Choroid plexus epithelial cell (primary cell): ENCODE measurements around the gene KIF22.

Experiments
- DNase-seq: peaks from one replicate; pipeline ENCODE4 v3.0.0-alpha.2; 2010; ENCODE audit warnings: low read depth
- H3K4me3 ChIP-seq: 2 replicates; pipeline ENCODE4 v1.5.1; 2011; ENCODE audit warnings: low read depth, mild to moderate bottlenecking, control low read depth, low read length, moderate library complexity
- CTCF ChIP-seq: conservative IDR thresholded peaks from 2 replicates; pipeline ENCODE4 v1.5.1; 2011; ENCODE audit warnings: low read depth, mild to moderate bottlenecking, control low read depth, inconsistent platforms, low read length, moderate library complexity

KIF22 gene

GRCh38 chr16:29815032-29815721, 24.6 kb downstream of the KIF22 start:
- DNase-seq = peak; percentile 21
- no peak for TF ChIP-seq CTCF
- peak overlapping the region; percentile 89 for H3K4me3 ChIP-seq

GRCh38 chr16:29815793-29816693, 25.5 kb downstream of the KIF22 start, which contains the start of gene PAGR1:
Gene PAGR1 (plus strand): TSS chr16:29816152. CDS start chr16:29816526, 374 bp downstream.
- peak; percentile 100 for DNase-seq
- H3K4me3 ChIP-seq = peak within 1 kb of the TSS; percentile 89
- peak; percentile 84 for TF ChIP-seq CTCF

DNA sequence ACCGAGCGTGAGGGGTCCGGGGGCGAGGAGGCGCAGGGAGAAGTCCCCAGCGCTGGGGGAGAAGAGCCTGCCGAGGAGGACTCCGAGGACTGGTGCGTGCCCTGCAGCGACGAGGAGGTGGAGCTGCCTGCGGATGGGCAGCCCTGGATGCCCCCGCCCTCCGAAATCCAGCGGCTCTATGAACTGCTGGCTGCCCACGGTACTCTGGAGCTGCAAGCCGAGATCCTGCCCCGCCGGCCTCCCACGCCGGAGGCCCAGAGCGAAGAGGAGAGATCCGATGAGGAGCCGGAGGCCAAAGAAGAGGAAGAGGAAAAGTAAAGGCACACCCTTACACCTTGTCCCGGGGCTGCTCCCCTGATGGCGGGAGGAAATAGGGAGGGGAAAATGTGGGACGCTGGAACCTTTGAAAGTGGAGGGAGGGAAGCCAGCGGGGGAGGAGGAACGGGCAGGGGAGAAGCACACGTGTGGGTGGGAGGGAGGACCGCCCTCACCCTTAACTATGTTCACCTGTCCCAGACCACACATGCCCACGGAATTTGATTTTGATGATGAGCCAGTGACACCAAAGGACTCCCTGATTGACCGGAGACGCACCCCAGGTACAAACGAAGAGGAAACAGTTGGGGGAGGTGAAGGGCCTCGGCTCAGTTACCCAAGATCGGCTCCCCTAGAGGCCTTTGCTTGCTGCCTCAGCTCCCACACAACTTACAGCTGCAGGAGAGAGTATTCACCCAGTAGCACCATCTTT, 26.3 kb downstream of the KIF22 start:
- H3K4me3 ChIP-seq = peak overlapping the region; percentile 89
- peak; percentile 35 for TF ChIP-seq CTCF
- DNase-seq = peak; percentile 64

GRCh38 chr16:29818082-29818481, 27.5 kb downstream of the KIF22 start:
- TF ChIP-seq CTCF = no peak
- peak; percentile 19 for DNase-seq
- H3K4me3 ChIP-seq = peak overlapping the region; percentile 3

- TF ChIP-seq CTCF = peak; percentile 44
- peak; percentile 23 for DNase-seq
- peak overlapping the region; percentile 72 for H3K4me3 ChIP-seq
Measured at GRCh38 chr16:29819506-29819905, 29.0 kb downstream of the KIF22 start.

DNA sequence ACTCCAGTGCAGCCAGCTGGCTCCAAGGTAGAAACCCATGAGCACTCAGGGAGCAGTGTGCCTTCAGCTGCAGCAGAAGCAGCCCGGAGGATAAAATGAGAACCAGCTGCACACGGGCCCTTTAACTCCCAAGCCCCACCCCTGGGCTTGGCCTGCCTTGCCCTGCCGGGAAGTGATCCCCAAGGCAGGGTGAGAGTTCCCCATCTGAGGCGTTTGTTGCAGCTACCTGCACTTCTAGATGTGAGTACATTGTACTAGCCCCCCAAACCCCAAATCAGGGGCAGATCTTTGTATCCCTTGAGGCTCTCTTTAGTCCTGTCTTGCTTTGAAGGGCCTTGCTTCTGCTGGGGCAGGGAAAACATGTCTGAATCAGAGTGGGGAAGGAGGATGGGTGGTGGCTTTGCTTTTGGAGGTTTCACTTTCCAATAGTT, 29.7 kb downstream of the KIF22 start, which contains the start of gene MVP:
MVP (plus strand) TSS at position 192 of the 431 bp plus-strand sequence. CDS start 10,088 bp downstream, outside the sequence.
- no peak for TF ChIP-seq CTCF
- peak; percentile 74 for DNase-seq
- peak within 1 kb of the TSS; percentile 72 for H3K4me3 ChIP-seq
